GM19238 (cell line): ENCODE measurements around the gene PCDH9.

ENCODE experiments used
- DNase-seq: peaks from one replicate; pipeline ENCODE4 v3.0.0; 2011; ENCODE audit warnings: low spot score; ENCODE audit not compliant: insufficient read length

The PCDH9 gene

DNA sequence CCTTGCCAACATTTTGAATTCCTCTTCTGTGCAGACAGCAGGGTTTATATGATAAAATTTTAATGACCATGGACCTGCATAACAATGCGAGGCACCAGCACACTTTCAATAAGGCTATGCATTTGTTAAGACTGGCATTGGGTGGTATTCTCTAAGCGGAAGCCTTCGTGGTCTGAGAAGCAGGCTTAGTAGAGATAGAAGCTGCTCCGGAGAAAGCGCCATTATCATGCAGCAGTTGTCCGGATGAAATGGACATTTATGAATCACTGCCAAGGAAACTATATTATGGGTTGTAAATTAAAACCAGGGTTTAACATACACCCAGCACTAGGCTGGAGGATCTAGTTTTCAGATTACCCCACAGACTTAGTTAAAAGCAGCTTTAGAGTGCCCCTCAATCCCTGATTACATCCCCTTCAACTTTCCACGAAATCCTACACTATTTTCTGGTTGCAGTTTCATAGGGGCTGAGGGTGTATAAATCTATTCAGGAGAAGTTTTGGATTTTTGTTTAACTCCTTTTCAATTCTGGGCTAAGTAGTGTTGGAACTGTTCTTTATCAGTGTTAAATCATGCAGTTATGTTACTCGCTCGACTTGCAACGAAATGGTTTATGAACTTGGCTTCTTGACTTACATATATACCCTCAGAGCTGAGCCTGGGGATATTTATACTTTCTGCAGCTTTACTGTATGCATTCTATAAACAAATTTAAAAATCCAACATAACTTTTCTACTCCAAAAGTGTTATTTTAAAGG lies 193.3 kb downstream of the PCDH9 start:
- DNase-seq: no peak

DNA sequence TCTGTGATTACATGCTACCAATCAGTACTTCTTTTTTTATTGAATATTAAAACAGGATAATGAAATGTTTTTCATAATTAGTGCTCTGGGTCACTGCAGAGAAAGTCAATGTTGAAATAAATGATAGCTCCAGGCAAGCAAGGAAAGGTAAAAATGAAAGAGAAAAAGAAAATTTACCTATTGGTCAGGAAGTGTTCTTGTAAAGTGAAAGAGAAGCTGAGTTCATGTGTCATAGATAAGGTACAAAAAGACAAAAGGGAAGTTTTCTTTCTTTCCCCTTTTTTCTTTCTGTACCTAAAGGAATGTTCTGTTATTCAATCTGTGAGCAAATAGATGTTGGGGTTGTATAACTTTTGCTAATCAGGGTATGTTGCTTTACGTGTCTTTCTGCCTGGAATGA lies 197.0 kb downstream of the PCDH9 start:
- DNase-seq: no peak

DNA sequence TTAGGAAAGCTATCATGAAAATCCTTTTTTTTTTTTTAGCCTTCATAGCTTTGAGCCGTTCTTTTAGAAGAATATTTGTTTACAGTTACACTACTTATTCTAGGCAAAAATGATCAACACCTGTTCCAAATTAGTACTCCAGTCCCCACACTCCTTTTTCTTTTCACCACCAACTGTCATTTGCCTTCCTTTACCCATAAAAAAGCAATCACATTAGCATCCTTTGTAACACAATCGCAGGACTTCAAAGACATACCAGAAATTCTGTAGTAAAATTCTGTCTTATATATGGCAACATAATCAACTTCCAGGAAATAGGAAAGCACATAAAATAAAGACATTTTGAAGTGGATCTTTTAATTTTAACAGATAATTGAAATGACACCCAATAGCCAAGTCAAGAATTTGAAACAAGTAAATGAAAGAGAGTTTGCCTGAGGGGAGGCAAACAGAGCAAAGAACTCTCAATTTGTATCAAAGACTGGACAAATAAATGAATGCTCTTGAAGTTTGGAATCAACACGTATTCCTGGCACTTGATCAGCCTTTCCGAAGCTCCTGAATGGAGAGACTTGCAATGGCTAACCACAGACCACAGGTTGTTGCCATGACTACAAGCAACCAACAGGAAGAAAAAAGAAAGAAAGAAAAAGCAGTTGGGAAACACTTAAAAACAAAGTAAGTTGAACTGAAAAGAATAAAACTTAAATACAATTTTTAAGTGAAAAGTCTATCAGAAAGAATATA lies 206.8 kb downstream of the PCDH9 start:
- DNase-seq: no peak

DNA sequence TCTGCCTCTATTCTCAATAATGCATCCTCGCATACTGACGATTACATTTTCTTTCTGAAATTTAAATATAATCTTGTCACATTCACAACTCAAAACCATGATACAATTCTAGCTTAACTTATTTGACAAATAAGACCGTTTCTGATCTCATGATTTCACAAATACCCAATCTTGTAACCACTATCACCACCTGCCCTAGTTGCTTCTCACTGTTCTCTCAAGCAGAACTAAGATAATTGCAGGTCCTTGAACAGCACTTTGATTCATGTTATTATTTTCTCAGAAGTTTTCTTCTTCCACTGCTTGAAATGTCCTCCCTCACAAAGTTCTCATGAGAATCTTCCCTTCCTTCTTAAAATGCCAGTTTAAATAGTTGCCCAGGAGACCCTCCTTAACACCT lies 211.4 kb downstream of the PCDH9 start:
- no peak for DNase-seq

DNA sequence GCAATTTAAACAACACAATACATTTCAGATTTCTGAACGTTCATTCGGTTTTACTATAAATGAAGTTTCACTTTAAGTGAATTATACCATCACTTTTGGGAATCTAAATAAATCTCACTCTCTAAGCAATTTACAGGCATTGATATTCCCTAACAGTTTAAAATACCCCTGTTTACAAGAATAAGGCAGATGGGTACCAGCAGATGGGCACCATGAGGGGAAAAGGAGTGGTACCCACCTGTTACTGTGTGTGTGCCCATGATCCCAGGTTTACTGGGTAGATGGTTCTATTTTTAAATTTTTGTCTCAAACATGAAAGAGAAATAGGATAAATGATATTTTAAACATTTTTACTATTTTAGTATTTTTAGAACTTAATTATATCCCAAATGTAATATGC lies 212.9 kb downstream of the PCDH9 start:
- no peak for DNase-seq

DNA sequence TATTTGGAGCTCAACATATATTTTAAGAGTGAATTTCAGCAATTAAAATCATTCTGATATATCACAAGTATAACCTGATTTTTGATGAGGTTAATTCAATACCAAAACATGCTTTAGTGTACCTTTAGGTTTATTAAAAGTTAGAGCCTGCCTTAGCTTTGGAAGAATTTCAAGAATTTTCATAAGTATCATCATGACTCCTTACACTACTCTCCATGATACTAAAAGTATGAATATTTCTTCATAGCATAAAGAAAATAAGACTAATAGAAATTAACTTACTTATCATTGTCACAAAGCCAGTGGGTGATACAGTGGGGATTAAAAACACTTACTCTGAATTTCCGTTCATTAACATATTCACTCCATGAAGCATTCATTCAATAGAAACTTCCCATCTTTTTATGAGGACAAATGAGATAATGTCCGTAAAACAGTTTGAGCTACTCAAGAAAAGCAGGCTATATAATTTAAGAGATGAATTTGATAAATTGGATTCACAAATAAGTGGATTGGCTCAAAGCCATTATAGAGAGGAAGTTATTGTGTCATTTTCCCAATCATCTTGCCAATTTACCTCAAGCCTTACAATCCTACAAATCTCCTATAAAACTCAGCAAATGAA lies 214.0 kb downstream of the PCDH9 start:
- no peak for DNase-seq

DNA sequence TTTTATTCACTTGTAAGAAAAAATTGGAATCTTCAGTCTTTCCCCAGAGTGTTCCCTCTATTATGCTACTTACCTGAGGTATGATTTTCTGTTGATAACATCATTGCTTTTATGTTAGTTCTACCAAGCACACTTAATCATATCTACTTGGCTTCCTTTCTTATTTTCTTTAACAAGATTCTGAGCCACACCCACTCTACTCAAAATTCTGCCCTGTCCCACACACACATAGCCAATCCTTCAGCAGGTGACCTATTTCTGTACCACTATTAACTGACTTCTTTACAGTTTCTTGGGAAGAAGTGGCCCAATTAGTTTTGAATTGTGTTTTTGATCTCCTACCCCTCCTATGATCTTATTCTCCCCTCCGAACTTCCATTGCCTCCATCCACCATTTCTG lies 215.7 kb downstream of the PCDH9 start:
- no peak for DNase-seq

DNA sequence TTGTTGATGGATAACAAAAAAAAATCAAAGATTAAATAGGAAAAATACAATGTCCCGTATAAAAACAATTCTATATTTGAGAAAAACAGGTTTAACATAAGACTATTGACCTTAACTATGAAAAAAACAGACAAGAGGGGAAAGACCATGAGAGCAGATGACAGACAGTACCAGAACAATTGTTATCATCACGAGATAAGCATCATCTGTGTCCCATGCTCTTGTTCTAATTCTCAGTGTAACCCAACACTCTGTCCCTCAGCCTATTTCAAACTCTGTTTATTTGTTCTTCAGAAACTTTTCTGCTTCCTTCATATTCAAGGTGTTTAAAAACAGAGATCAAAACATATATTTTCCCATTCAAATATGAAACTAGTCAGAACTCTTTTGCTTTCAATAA lies 216.4 kb downstream of the PCDH9 start:
- no peak for DNase-seq

DNA sequence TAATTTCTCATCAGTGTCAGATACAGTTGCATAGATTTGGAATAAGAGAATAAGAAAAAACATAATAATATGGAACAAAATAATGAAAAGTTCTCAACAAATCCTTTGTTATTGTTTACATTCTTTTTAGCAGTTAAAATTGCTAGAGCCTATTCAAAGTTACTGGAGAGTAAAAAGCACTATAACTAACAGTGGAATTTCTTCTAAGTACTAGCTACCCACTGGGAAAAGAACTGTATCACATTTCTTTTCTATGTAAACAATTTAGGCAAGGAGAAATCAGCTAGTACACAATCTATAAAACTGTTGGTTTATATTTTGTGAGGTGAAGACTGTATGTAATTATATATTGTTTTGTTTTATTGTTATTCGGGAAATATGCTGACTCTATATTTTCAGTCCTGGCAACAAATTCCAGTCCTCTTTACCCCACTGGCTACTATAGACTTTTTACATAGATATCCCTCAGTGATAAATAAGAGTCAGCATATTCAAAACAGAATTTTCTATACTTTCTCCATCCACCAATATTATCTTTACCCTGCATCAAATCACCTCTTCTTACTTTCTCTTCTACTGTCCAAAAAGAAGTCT lies 222.0 kb downstream of the PCDH9 start:
- no peak for DNase-seq

DNA sequence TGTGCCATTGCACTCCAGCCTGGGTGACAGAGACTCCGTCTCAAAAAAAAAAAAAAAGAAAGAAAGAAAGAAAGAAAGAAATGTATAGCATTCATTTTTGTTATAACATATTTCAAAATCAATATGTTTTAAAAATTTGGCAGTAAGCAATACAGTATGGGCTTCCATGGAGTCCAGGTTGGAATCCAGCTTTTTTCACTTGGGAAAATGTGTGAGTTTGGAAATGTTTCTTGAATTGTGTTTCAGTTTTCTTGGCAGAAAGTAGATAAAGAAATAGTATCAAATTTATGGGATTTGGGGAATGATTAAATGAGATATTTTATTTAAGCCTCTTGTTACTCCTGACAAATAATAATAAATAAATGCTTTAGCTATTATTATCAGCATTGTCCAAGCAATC lies 225.6 kb downstream of the PCDH9 start:
- DNase-seq: no peak

DNA sequence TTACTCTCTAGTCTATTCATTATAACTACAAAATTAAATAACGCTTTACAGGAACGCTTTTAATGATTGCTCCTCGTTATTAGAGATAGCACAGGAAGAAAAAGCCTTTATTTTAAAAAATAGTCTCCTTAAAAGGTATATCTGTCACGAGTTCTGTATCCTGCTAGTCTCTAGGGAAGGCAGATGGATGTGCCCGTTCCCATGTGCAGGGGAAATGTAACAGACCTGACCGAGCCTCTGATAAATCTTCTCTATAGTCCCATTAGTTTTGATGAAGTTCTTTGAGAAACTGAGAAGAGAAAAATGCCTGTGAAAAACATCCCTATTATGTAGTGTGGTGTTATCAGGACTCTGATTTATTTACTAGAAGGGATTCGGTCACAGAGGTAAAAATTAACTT lies 226.4 kb downstream of the PCDH9 start:
- no peak for DNase-seq

DNA sequence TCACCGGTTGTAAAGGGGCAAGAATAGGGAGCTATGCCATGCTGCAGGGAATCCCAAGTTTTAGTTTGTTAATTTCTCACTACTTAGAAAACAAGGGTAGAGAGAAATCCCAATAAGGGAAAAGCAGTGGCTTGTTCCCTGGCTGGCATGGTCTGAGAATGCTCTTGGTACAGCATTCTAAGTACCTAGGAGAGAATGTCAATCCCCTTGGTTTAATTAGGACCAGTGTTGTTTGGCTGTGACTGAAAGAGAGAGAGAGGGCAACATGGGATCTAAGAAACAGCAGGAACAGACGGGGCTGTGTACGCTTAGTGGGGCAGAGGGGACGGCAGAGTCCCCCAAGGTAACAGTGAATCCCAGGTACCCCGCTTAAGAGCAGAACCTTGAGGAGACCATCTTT lies 228.8 kb downstream of the PCDH9 start:
- DNase-seq: no peak

DNA sequence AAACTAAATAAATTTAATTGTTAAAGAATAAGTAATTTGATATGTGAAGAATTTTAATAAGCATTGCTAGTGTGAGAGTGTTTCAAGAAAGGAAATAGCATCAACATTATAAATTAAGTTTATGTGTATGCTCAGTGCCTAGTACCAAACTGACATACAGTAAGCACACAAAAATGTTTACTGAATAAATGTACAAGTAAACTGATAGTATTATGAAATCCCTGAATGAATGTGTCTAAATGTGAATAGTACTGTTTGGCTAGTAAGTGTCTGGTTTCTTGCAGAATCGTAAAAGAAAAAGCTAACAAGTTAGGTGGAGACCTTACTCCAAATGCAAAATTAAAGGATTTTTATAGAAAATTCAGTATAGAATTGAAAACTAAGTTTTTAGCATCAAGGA lies 233.6 kb downstream of the PCDH9 start:
- DNase-seq: no peak

DNA sequence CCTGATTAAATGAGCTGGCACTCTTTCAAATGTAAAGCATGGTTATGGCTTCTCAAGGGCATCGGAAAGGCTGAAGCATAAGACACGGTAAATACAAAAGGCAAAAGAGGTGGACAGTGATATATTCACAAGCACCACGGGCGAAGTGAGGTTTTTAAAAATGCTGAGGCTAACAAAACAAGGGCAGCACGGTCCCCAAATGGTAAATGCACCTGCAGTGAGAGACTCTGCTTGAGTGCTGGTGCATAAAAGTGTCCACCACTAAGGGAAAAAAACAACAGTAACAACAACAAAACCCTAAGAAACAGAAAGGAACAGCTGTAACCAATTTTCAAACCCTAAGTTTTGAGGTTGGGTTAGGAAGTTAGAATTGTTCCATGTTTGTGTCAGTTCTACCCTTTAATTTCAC lies 234.9 kb downstream of the PCDH9 start:
- DNase-seq: no peak

DNA sequence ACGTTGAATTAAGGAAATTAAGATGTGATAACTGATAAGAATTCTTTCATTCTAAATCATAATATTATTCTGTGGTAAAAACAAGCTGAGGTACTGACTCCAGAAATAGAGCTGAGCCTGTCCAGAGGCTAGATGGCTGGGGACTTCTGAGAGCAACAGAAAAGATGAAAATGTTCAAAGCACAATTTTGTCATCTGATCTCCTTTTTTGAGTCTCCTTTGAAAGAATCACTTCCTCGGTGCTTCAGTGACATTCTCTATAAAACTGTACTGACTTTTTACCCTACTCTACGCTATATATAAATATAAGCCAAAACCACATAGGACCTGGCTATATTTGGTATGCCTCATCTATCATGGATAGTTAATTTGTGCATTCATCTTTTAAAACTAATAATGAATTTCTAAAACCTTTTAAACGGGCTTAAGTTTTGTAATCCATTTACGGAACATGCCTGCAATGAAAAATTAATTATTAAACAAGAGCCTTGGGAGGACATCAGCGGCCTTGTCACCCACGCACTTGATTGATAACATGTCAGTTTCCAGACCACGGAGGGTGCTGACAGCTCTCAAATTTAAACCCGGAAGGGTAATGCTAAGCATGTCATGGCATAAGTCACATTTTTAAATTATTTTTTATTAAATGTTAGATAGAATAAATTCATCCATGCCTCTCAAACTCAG lies 235.5 kb downstream of the PCDH9 start:
- DNase-seq: no peak

DNA sequence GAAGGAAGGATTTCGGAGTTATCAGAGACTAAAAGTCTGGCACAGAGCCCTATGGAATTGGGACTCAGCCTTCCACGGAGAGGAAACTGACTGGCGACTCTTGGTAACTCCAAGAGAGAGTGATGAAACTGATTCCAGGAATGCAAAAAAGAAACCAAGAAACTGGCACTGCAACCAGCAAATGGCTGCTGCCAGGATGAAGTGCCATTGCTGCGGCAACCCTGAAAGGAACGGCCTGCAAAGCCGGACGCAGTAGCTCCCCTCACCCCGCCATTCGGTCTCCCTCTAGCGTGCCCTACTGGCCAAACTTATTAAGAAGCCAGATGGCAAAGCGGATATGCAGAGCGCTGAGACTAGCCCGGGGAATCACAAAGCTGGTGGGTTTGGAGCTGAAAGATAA lies 236.0 kb downstream of the PCDH9 start:
- peak; percentile 19 for DNase-seq

DNA sequence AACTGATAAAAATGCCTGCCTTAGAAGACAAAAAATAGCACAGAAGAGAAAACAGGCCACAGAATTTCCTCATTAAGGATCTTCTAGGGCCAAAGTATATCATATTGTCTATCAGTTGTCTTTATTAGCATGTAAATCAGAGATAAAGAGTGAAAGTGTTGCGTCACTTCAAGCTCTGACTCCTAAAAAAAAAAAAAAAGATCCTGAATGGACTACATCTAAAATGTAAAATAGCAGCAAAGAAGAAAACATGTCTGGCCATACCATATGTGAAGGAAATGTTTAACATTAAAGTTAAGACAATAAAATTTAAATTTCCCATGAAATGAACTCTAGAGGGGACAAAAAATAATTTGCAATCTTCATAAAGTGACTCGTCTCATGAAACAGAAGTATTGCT lies 237.4 kb downstream of the PCDH9 start:
- no peak for DNase-seq

DNA sequence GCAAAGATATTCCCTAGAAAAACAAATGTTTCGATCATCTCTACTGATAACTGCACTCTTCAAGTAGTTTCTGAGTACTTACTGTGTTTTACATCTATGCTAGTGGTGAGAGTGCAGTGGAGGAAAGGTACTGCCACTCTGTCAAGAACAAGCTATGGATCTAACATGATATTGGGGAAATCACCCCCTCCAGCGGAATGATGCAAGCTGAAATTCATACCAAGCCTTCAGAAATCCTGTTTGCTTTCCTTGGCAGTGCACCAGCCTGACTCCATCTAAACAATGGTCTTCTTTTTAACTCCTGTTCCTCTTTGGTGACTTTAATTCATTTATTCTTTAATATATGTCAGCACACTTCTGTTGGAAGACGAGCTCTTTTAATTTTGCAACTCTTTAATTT lies 238.0 kb downstream of the PCDH9 start:
- DNase-seq: no peak

DNA sequence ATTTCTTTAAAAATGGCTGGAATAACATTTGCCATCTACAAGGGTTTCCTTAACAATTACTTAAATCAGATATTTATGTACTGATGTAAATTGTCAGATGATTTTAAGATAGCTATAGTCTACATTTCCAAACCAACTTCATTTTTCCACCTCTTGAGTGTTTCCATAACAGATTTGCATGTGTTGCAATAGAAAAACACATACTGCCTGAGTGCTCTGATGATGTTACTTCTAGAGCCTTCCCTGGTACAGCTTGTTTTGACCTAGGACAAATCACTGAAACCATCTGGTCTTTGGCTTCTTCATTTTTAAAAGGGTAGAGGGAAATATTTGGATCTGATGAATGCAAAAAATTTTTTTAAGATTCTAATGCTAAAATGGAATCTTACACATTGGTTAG lies 245.9 kb downstream of the PCDH9 start:
- no peak for DNase-seq

DNA sequence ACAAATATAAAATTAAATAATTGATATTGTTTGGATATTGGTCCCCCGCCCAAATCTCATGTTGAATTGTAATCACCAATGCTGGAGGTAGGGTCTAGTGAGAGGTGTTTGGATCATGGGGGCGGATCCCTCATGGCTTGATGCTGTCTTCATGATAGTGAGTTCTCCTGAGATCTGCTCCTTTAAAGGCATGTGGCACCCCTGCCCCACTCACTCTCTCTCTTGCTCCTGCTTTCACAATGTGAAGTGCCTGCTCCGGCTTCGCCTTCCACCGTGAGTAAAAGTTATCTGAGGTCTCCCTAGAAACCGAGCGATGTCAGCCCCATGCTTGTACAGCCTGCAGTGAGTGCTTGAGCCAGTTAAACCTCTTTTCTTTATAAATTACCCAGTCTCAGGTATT lies 248.2 kb downstream of the PCDH9 start:
- no peak for DNase-seq

DNA sequence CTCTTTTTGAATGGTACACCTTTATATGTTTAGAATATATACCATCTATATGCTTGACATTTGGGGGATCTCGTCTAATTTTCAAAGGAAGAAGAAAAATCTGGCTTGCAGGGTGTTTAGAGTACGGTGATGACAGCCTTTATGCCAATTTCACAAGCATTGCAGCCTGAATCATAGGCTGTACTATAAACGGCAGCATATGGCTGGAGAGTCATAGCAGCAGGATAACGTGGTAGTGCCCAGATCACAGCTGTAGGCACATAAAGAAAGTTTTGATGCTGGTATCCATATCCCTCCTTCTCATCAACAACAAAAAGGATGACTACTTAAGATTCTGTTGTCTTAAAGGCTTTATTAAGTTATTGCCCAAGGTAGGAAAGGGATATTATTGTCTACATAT lies 253.0 kb downstream of the PCDH9 start:
- DNase-seq: no peak

DNA sequence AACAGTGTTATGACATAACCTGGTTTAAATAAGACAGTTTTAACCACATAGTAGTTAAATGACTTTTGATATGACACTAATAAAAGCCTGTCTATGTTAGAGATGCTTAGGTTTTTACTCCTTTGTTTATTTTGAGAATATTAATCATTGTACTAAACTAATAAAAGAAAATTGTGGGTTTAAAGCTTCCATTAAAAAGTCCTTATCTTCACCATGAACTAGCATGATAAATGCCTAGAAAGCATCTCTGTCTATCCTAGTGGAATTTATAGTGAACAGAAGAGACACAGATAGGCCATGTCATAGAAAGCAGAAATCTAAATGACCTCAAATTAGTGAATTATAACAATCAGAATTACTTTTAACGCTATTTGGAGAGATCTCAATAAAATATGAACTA lies 255.2 kb downstream of the PCDH9 start:
- DNase-seq: no peak
